Loucy (cell line): ENCODE data around the gene PTPRN2.

ENCODE experiments used
- H2AFZ ChIP-seq: fragments of 200-600 bp; sonication (generic); 2 replicates; pipeline ENCODE4 v1.6.0; 2016; ENCODE audit warnings: antibody characterized with exemption, mild to moderate bottlenecking, low read length, moderate library complexity
- H3F3A ChIP-seq: fragments of 200-600 bp; 2 replicates; pipeline ENCODE4 v1.6.0; 2016; ENCODE audit warnings: antibody characterized with exemption, low read depth, mild to moderate bottlenecking
- H3K27me3 ChIP-seq: fragments of 200-600 bp; sonication (generic); 2 replicates; pipeline ENCODE4 v1.6.1; 2014; ENCODE audit warnings: low read length, mild to moderate bottlenecking; ENCODE audit not compliant: insufficient read depth, poor library complexity, severe bottlenecking
- H3K36me3 ChIP-seq: fragments of 200-600 bp; sonication (generic); 2 replicates; pipeline ENCODE4 v1.6.1; 2016; ENCODE audit warnings: low read length; ENCODE audit not compliant: insufficient read depth
- H3K4me1 ChIP-seq: fragments of 200-600 bp; sonication (generic); 2 replicates; pipeline ENCODE4 v1.5.1; 2014; ENCODE audit warnings: low read length, mild to moderate bottlenecking; ENCODE audit not compliant: insufficient read depth, poor library complexity, severe bottlenecking
- H3K4me2 ChIP-seq: fragments of 200-600 bp; sonication (generic); 2 replicates; pipeline ENCODE4 v1.6.0; 2014; ENCODE audit warnings: antibody characterized with exemption, low read length, low read depth, mild to moderate bottlenecking; ENCODE audit not compliant: poor library complexity, severe bottlenecking
- H3K4me3 ChIP-seq: fragments of 200-600 bp; sonication (generic); 2 replicates; pipeline ENCODE4 v1.5.1; 2014; ENCODE audit warnings: low read length, mild to moderate bottlenecking, mixed read lengths; ENCODE audit not compliant: poor library complexity, severe bottlenecking
- H3K79me2 ChIP-seq: fragments of 200-600 bp; sonication (generic); 2 replicates; pipeline ENCODE4 v1.6.1; 2014; ENCODE audit warnings: low read length; ENCODE audit not compliant: insufficient read depth
- H3K9ac ChIP-seq: fragments of 200-600 bp; sonication (generic); 2 replicates; pipeline ENCODE4 v1.6.0; 2014; ENCODE audit warnings: mild to moderate bottlenecking, low read depth, low read length, moderate library complexity; ENCODE audit not compliant: poor library complexity, severe bottlenecking
- H3K9me2 ChIP-seq: fragments of 200-600 bp; sonication (generic); replicated peaks from 2 replicates; pipeline ENCODE4 v1.6.1; 2016; ENCODE audit warnings: low read depth, low read length, mixed read lengths
- H3K9me3 ChIP-seq: fragments of 200-600 bp; sonication (generic); 2 replicates; pipeline ENCODE4 v1.6.1; 2014; ENCODE audit warnings: mild to moderate bottlenecking, antibody characterized with exemption, low read length, low read depth; ENCODE audit not compliant: insufficient read depth
- H4K20me1 ChIP-seq: fragments of 200-600 bp; sonication (generic); 2 replicates; pipeline ENCODE4 v1.6.0; 2014; ENCODE audit warnings: antibody characterized with exemption, low read length, mild to moderate bottlenecking; ENCODE audit not compliant: insufficient read depth, poor library complexity, severe bottlenecking
- CTCF ChIP-seq: fragments of 200-600 bp; sonication (generic); conservative IDR thresholded peaks from 2 replicates; pipeline ENCODE4 v1.5.1; 2014; ENCODE audit warnings: mild to moderate bottlenecking, antibody characterized with exemption, low read length
- EZH2phosphoT487 ChIP-seq: fragments of 200-600 bp; IDR thresholded peaks from 2 replicates; pipeline ENCODE4 v1.6.1; 2018; ENCODE audit warnings: antibody characterized with exemption, mild to moderate bottlenecking, moderate library complexity, borderline replicate concordance

Gene PTPRN2

GRCh38 chr7:157964521-157964920 lies 623.1 kb downstream of the PTPRN2 start:
- Histone ChIP-seq H3F3A (no peaks in the 10 kb centered on the region), H3K4me3 (no peak overlapping the region), H2AFZ (no peak overlapping the region), H3K36me3 (no peaks in the 10 kb centered on the region), H4K20me1 (no peaks in the 10 kb centered on the region), H3K4me2 (no peak overlapping the region), H3K4me1 (no peaks in the 10 kb centered on the region), H3K79me2 (no peaks in the 10 kb centered on the region), H3K27me3 (no peaks in the 10 kb centered on the region), H3K9me3 (peaks cover 6% of the 10 kb centered on the region; the same call in 1 of the 2 replicates), H3K9ac (no peak overlapping the region), H3K9me2 (no peaks in the 10 kb centered on the region)
- TF ChIP-seq EZH2phosphoT487, result no peak
- TF ChIP-seq CTCF, result no peak

- no peaks in the 10 kb centered on the region for H4K20me1 ChIP-seq
- H3K4me1 ChIP-seq, result no peaks in the 10 kb centered on the region
- H3K27me3 ChIP-seq, result no peaks in the 10 kb centered on the region
- H3K4me2 ChIP-seq, result no peak overlapping the region
- H3K79me2 ChIP-seq, result no peaks in the 10 kb centered on the region
- H3K9ac ChIP-seq, result no peak overlapping the region
- no peaks in the 10 kb centered on the region for H3F3A ChIP-seq
- H3K9me2 ChIP-seq, result no peaks in the 10 kb centered on the region
- H3K9me3 ChIP-seq, result peaks cover 6% of the 10 kb centered on the region; the same call in 1 of the 2 replicates
- no peaks in the 10 kb centered on the region for H3K36me3 ChIP-seq
- TF ChIP-seq CTCF (no peak), EZH2phosphoT487 (no peak)
- no peak overlapping the region for H2AFZ ChIP-seq
- no peak overlapping the region for H3K4me3 ChIP-seq
Measured at GRCh38 chr7:157964016-157964415, 623.6 kb downstream of the PTPRN2 start.

GRCh38 chr7:157963526-157963925 lies 624.1 kb downstream of the PTPRN2 start:
- H2AFZ ChIP-seq, result no peak overlapping the region
- no peaks in the 10 kb centered on the region for H3K4me1 ChIP-seq
- peaks cover 6% of the 10 kb centered on the region; the same call in 1 of the 2 replicates for H3K9me3 ChIP-seq
- H3K9ac ChIP-seq, result no peak overlapping the region
- no peaks in the 10 kb centered on the region for H3F3A ChIP-seq
- no peaks in the 10 kb centered on the region for H4K20me1 ChIP-seq
- TF ChIP-seq CTCF (no peak), EZH2phosphoT487 (no peak)
- no peak overlapping the region for H3K4me2 ChIP-seq
- H3K79me2 ChIP-seq, result no peaks in the 10 kb centered on the region
- H3K4me3 ChIP-seq, result no peak overlapping the region
- H3K27me3 ChIP-seq, result no peaks in the 10 kb centered on the region
- no peaks in the 10 kb centered on the region for H3K9me2 ChIP-seq
- no peaks in the 10 kb centered on the region for H3K36me3 ChIP-seq
